ENCODE measurements around the gene SEMA4G.

Gene SEMA4G

DNA sequence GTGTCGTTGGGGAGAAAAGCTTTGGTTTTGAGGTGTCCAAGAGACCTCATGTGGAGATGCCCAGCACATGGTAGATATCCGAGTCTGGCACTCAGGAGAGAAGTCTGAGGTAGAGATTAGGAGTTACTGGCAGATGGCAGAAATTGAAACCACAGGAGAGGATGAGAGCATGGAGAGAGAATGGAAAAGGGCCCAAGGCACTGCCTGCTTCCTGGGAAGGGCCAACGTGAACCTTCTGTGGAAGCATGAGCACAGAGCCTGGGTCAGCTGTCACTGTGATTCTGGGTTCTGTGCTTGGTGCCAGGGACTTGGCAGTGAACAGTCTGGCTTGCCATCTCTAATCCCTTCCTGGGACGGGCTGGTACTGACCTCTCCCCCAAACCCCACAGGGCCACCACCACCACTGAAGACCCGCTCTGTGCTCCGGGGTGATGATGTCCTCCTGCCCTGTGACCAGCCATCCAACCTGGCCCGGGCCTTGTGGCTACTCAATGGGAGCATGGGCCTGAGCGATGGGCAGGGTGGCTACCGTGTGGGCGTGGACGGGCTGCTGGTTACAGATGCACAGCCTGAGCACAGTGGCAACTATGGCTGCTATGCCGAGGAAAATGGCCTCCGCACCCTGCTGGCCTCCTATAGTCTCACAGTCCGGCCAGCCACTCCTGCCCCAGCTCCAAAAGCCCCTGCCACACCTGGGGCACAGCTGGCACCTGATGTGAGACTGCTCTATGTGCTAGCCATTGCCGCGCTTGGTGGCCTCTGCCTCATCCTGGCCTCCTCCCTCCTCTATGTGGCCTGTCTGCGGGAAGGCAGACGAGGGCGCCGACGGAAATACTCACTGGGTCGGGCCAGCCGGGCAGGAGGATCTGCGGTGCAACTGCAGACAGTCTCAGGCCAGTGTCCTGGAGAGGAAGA, 13.9 kb downstream of the SEMA4G start:
- no peak for TF ChIP-seq TAF1 (IDR thresholded peaks at IDR 0.05; ENCODE audit: borderline replicate concordance, low read depth, low read length)
- TF ChIP-seq POLR2A (IDR thresholded peaks at IDR 0.05; ENCODE audit: low read depth, low read length), result no peak
- no peak for TF ChIP-seq POLR2AphosphoS5 (IDR thresholded peaks at IDR 0.05; ENCODE audit: low read depth, low read length)
- FAIRE-seq (no peak), DNase-seq (ENCODE audit: insufficient read length) (no peak)

DNA sequence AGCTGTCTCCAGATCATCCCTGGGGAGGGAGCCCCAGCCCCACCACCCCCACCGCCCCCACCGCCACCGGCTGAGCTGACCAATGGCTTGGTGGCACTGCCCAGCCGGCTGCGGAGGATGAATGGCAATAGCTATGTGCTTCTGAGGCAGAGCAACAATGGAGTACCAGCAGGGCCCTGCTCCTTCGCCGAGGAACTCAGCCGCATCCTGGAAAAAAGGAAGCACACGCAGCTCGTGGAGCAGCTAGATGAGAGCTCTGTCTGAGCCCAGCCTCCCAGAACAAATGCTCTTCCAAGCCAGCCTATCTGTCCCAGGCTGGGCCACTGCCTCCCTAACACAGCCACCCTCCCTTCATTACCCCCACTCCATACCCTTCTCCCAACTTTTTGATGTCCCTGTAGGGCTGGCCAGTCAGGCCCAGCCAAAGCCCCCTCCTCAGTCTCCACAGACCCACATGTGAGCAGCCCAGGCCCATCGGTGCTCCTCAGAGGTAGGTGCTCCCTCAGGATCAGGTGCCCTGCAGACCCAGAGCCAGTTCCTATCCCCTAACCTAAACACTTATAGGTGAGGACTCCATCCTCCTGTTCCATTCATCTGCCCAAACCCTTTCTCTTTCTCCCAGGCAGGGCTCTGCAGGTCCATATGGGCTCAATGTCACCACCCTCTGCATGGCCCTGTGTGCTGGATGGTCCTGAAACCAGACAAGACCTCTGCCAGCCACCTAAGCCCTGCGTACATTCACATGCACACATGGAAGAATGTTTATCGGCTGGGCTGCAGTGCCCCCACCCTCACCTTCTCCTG, 14.8 kb downstream of the SEMA4G start:
- TF ChIP-seq POLR2AphosphoS5 (IDR thresholded peaks at IDR 0.05; ENCODE audit: low read depth, low read length), result no peak
- no peak for TF ChIP-seq POLR2A (IDR thresholded peaks at IDR 0.05; ENCODE audit: low read depth, low read length)
- TF ChIP-seq TAF1 (IDR thresholded peaks at IDR 0.05; ENCODE audit: borderline replicate concordance, low read depth, low read length), result no peak
- FAIRE-seq (no peak), DNase-seq (ENCODE audit: insufficient read length) (no peak)

DNA sequence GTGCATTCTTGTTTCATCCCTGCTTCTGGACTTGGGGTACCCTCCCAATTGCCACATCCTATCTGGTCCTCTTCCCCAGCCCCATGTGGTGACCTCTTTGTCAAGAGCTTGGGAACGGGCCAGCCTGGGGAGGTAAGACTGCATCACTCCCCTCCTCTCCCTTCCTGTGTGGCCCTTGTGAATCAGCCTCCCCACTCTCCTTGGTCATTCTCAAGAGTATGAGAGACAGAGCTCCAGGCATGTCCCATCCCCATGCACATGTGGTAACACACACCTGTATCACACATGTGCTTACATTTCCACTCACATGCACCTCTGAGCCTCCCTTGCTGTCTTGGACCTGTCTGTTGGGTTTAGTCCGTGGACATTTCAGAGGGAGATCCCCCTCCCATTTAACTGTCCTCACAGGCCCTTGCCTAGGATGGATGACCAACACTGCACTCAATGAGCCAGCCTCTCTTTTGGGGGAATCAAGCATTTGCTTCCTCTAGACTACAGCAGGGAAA, 15.4 kb downstream of the SEMA4G start:
- DNase-seq (ENCODE audit: insufficient read length), result no peak
- TF ChIP-seq POLR2A (IDR thresholded peaks at IDR 0.05; ENCODE audit: low read depth, low read length), result no peak
- no peak for TF ChIP-seq TAF1 (IDR thresholded peaks at IDR 0.05; ENCODE audit: borderline replicate concordance, low read depth, low read length)
- no peak for TF ChIP-seq POLR2AphosphoS5 (IDR thresholded peaks at IDR 0.05; ENCODE audit: low read depth, low read length)
- FAIRE-seq, result no peak

DNA sequence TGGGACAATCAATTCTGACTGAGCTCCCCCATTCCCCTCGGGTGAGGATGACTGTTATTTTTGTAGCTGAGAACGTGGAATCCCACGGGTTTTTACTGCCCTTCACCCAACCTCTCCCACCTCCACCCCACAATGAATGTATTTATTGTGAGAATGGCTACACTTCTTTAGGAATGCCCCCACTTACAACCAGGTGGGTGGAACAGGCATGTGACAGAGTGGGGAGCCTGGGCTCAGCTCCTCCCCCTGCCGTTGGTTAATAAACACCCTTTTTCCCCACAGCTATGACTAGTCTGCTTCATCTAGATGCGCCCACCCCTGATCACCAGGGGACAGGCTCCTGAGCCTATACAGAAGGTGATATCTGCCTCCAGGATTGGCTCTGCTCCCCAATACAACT, 16.0 kb downstream of the SEMA4G start:
- FAIRE-seq (no peak), DNase-seq (ENCODE audit: insufficient read length) (no peak)
- TF ChIP-seq POLR2AphosphoS5 (IDR thresholded peaks at IDR 0.05; ENCODE audit: low read depth, low read length), result no peak
- no peak for TF ChIP-seq TAF1 (IDR thresholded peaks at IDR 0.05; ENCODE audit: borderline replicate concordance, low read depth, low read length)
- TF ChIP-seq POLR2A (IDR thresholded peaks at IDR 0.05; ENCODE audit: low read depth, low read length), result no peak

DNA sequence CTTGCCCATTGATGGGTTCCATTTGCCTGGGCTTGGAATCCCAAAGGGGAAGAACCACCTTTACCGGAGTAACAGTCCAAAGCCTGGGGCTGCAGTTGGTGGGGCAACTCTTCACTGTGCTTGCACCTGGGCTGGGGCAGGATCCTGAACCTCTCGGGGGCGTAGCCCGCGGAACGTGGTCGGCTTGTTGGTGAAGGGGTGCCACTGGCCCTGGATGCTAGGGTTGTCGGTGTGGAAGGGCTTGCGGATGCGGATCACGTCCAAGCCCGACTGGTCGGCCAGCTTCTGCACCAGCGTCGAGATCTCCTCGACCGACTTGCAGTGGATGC, 17.3 kb downstream of the SEMA4G start:
- TF ChIP-seq TAF1 (IDR thresholded peaks at IDR 0.05; ENCODE audit: borderline replicate concordance, low read depth, low read length), result no peak
- no peak for TF ChIP-seq POLR2AphosphoS5 (IDR thresholded peaks at IDR 0.05; ENCODE audit: low read depth, low read length)
- no peak for TF ChIP-seq POLR2A (IDR thresholded peaks at IDR 0.05; ENCODE audit: low read depth, low read length)
- FAIRE-seq (peak; percentile 36), DNase-seq (ENCODE audit: insufficient read length) (no peak)

DNA sequence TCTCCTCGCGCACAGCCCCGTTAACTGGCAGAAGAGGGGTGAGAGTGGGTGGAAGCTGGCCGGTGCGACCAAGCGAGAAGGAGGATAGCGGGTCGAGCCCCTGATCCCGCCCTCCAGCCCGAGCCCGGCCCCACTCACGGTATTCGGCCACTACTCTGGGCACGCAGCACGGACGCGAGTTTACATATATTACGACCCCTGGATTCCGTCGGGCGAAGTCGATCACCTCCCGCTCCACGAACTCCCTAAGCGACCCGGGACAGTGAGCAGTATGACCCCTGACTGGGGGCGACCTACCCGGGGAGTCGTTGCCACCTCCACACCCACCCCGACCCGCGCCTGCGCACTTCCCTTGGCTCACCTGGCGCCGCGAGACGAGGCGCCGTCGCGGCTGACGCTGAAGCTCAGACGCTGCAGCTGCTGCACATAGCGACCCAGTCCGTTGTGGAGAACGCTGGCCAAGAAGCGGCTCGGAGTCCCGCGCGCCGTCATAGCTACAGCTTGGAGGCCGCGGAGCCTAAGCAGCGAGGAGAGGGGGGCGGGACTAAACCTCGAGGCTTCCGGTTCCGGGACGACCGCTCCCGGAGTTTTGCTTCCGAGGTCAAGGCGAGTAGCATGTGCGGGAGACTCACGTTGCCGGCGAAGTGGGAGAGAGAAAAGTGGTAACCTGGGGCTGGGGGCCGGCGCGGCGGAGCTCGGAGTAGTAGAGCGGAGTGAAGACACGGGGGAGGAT, 17.8 kb downstream of the SEMA4G start, which contains the start of the genes MRPL43 and TWNK:
MRPL43 (minus strand) TSS at position 546 of the 733 bp plus-strand sequence; CDS start at position 492, 54 bp downstream.
TWNK (plus strand) TSS at position 592 of the 733 bp plus-strand sequence. CDS start 668 bp downstream, outside the sequence.
- FAIRE-seq (peak; percentile 98), DNase-seq (ENCODE audit: insufficient read length) (peak; percentile 94)
- TF ChIP-seq TAF1 (IDR thresholded peaks at IDR 0.05; ENCODE audit: borderline replicate concordance, low read depth, low read length) (peak; percentile 43; the same call in 1 of the 2 replicates), POLR2AphosphoS5 (IDR thresholded peaks at IDR 0.05; ENCODE audit: low read depth, low read length) (peak; percentile 65), POLR2A (IDR thresholded peaks at IDR 0.05; ENCODE audit: low read depth, low read length) (peak; percentile 83; the same call in 1 of the 2 replicates)

DNA sequence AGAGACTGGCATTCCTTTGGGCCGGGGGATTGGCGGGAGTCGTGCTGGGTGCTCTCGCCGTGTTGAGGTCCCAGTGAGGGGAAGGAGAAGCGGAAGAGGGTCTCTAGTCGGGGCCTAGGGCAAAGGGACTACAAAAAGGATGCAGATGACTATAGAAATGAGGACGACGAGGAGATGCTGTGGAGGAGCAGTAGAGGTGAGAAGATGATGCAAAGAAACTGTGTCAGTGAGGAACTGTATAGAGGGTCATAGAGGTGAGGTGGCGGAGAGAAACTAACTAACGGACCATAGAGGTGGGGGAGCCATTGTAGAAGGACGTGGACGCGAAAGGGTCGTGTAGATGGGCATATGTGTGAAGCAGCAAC, 18.4 kb downstream of the SEMA4G start:
- no peak for DNase-seq (ENCODE audit: insufficient read length)
- TF ChIP-seq POLR2AphosphoS5 (IDR thresholded peaks at IDR 0.05; ENCODE audit: low read depth, low read length), result 0 out of 2 replicates have a peak, but pooled peaks have one; percentile 14
- no peak for TF ChIP-seq POLR2A (IDR thresholded peaks at IDR 0.05; ENCODE audit: low read depth, low read length)
- FAIRE-seq, result no peak

DNA sequence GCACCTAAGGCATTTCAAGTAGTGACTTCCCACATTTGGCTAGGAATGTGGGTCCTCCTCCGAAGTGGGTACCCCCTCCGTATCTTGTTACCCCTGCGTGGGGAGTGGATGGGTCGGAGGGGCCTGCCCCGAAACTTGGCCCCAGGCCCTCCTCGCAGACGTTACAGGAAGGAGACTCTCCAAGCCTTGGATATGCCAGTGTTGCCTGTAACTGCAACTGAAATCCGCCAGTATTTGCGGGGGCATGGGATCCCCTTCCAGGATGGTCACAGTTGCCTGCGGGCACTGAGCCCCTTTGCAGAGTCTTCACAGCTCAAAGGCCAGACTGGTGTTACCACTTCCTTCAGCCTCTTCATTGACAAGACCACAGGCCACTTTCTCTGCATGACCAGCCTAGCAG, 18.9 kb downstream of the SEMA4G start:
- no peak for FAIRE-seq
- TF ChIP-seq POLR2A (IDR thresholded peaks at IDR 0.05; ENCODE audit: low read depth, low read length) (no peak), POLR2AphosphoS5 (IDR thresholded peaks at IDR 0.05; ENCODE audit: low read depth, low read length) (no peak), TAF1 (IDR thresholded peaks at IDR 0.05; ENCODE audit: borderline replicate concordance, low read depth, low read length) (no peak)
- no peak for DNase-seq (ENCODE audit: insufficient read length)

DNA sequence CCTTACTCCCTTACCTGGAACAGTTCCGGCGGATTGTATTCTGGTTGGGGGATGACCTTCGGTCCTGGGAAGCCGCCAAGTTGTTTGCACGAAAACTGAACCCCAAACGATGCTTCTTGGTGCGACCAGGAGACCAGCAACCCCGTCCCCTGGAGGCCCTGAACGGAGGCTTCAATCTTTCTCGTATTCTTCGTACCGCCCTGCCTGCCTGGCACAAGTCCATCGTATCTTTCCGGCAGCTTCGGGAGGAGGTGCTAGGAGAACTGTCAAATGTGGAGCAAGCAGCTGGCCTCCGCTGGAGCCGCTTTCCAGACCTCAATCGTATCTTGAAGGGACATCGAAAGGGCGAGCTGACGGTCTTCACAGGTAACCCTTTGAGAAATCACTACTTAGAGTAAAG, 19.8 kb downstream of the SEMA4G start:
- DNase-seq (ENCODE audit: insufficient read length) (no peak), FAIRE-seq (no peak)
- TF ChIP-seq POLR2AphosphoS5 (IDR thresholded peaks at IDR 0.05; ENCODE audit: low read depth, low read length) (no peak), POLR2A (IDR thresholded peaks at IDR 0.05; ENCODE audit: low read depth, low read length) (no peak), TAF1 (IDR thresholded peaks at IDR 0.05; ENCODE audit: borderline replicate concordance, low read depth, low read length) (no peak)

DNA sequence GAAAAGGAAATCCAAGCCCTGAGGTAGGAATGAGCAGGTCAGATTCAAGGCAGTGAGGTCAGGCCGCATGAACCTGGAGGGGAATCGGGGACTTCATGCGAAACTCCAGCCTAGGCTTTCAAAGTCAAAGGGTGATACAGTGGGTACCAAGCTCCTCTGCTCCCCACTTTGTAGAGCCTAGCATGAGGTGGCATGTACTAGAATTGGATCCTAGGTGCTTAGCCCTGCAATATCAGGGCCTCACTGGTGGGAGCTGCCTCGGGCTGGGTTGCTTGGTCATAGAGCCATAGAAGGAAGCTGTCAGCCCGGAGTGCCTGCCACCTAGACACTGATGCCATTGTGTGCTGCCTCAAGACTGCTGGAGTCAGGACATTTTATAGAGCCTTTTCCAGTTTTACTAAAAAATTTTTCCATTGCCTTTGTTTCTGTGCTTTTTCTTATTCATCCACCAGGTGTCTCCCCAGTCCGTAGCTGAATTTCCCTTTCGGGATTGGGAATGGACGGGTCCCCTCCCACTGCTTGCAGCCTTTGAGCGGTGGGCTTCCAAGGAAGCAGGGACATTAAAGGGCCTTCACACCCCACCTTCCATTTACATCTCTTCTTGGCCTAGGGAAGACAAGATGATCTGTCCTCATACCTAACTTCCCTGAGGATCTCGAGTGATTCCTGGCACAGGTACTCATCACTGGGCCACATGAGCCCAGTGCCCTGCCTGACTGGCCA, 24.8 kb downstream of the SEMA4G start:
- DNase-seq (ENCODE audit: insufficient read length), result no peak
- TF ChIP-seq TAF1 (IDR thresholded peaks at IDR 0.05; ENCODE audit: borderline replicate concordance, low read depth, low read length) (no peak), POLR2A (IDR thresholded peaks at IDR 0.05; ENCODE audit: low read depth, low read length) (no peak), POLR2AphosphoS5 (IDR thresholded peaks at IDR 0.05; ENCODE audit: low read depth, low read length) (no peak)
- FAIRE-seq, result no peak

All from GM12892 (cell line).